Stimulated activated CD4-positive, alpha-beta T cell treated with anti-CD3 and anti-CD28 coated beads, Interleukin-15, amount 100 ng/mL, for 24 hours (primary cell): ENCODE results near the gene MOCS1.
"Not testable (repeated sequence)": the region's sequence is repeated elsewhere in the genome, so short reads cannot be mapped to it uniquely, and the experiment has no call there.

ENCODE experiments used
- DNase-seq: peaks from one replicate; pipeline ENCODE4 v3.0.0-alpha.2; 2020

Gene MOCS1

DNA sequence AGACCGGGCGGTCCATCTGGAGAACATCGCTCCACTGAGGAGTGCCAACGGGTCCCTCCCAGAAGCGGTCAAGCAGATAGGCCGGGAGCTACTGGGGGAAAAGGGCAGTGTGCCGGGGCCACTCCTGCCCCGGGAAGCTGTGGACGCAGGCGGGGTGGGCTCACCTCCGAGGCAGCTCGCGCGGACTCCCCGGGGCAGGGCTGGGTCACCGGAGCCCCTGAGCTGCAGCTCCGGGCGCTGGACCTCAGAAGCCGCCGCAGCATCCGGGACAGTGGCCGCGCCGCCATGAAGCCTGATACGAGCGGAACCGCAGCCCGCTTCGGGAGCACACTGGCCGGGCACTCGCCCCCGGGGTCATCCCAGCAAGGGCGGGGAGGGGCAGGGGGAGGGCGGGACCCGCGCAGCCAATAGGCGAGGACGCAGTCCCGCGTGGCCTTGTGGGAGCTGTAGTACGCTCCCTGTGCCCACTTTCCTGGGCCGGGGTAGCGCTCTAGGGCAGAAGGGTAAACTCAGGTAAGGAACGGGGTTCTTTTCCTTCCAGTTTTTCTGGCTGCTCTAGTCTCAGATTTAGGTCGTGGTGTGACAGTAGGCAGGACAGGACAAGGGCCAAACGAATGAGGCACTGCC lies at the start of gene MOCS1:
TSS of gene MOCS1 (minus strand) at position 332 of the 627 bp plus-strand sequence. CDS start at position 287, 45 bp downstream.
- peak; percentile 73 for DNase-seq

DNA sequence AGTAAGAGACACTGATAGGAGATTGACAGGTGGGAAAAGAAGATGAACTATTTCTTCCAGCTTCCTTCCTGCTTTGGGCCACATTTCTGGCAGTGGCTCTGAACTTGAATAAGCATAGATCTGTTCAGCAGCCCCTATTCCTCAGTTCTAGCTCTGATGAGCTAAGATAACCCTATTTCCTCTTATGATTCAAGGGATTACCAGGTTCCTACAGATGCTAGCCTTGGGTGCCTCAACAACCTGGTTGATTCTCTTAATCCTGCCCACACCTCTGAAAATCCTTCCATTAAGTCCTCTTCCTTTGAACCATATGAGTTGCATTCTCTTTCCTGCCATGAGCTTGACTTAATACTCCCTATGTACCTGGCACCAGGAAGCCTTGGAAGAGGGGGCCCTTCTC lies 49.8 kb upstream of the MOCS1 start:
- no peak for DNase-seq

DNA sequence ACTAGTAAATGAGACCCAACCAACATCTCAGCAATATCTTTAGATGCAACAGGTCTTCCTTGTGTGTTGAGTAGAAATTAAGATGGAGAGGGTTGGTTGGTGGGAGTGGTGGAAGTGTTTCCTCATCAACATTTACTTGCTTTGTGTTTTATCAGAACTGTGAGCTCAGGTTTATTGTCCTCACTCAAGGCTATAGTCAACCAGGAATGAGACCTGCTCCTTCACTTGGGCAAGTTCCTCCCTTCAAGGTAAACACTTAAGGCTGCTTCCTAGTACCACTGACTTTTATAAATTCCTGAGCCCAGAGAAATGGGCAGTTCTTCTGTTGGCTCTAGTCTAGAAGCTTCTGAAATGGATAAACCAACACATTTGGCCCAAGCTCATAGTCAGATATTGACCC lies 48.9 kb upstream of the MOCS1 start:
- no peak for DNase-seq

DNA sequence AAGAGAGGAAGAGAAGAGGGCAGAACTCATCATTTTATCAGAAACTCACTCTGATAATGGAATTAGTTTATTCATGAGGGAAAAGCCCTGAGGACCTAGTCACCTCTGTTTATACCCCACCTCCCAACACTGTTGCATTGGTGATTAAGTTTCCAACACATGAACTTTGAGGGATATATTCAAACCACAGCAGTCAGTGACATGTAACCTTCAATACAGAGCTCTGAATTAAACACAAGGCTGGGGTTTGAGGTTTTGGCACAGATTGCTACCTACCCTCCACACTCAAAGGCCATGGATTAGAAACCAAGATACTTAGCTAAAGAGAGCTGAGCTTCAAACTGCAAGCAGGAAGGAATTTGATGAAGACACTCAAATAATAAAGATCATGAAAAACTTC lies 48.5 kb upstream of the MOCS1 start:
- no peak for DNase-seq

DNA sequence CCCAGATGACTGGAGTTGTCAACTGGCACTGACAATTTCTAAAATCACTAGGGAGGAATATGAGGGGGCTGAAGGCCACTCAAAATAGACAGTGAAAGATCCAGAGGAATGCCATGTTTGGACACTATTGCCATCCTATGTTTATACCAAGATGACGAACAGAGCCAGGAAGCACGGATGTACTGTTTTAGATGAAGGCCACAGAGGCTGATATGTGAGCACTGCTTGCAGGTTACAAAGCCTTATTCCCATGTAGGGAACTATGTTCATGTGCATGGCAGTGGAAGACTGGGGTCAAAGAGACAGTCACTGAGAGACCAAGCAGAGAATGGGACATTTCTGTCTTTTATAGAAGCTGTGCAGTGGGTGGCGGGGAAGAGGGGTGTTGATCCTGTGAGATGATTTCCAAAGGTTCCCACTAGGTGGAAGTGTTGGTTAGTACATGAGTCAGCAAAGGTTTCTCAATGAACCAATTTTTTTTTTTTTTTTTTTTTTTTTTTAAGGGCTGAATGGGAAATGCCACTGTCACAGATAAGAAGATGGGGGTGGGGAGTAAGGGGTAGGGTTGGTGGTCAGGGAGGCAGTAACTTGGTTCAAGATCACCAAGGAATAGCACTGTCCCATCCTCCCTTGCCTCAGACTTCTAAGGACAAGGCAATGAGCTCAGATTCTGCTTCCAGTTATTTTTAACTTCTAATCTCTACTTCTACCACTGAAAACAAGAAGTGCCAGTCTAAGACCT lies 46.7 kb upstream of the MOCS1 start:
- DNase-seq = no peak

DNA sequence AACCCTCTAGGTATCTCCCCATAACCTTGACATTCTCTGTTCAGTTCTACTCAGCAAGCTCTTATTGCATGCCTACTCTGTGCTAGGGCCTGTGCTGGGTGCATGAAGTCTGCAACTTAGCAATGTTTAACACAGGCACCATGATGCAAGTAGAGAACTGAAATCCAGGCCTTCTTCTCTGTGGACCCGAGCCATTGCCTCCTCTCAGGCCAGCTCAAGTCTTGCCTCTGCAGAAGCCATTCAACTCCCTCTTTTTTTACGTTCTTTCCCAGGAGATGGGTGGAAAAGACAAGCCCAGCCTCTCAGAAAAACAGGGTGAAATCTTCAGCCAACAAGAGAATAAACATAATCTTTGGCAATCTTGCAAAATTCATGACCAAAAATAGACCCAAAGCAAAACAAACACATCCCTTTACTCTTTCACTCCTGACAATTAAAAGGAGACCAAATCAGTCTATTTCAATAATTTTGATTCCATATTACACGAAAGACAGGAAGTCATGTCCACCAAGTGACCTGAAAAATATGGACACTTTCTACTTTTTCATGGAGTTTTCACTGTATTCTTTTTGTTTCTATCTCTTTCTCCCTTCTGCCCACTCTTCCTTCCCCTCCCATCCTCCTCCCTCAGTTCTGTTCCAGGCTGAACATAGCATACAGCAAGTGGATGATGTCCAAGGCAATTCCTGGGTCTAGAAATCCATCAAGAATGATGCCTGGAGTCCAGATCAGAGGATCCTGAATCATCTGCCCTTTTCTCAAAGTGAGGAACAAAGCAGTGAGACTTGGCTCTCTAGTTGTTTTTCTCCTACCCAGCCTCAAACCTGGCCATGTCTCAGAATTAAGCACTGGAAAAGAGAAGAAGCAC lies 45.4 kb upstream of the MOCS1 start:
- no peak for DNase-seq

DNA sequence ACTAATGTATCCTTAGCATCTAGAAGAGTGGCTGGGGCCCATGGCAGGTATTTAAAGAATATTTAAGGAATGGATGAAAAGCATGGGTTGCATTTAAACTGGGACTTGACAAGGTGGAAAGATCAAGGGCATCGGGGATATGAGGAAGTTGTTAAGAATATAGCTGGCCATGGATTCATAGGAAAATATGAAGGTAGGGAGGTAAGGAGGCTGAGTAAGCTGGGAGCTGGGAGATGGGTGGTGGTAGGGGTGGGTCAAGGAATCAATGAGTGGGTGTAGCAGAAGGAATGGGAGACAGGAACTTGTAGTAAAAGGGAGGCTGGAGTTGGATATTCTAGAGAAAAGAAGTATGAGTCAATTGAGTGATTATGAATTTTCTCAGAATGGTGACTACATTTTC lies 44.0 kb upstream of the MOCS1 start:
- no peak for DNase-seq

DNA sequence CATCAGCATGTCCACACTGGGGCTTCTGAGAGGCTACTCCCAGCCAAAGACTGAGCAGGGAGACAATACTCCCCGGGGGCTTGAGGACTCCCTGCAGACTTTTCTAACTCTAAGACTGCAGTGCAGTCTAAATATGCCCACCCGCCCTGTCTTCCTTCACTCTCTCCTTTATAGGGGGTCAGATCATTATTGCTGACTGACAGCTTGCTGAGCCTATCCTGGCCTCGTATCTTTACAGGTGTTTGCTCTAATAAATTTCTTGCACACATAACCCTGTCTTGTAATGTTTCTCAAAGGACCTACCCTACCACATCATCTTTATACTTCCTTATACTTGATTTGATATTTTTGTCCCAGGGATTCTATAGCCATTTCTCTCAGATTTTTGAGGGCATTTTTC lies 39.4 kb upstream of the MOCS1 start:
- DNase-seq = no peak

DNA sequence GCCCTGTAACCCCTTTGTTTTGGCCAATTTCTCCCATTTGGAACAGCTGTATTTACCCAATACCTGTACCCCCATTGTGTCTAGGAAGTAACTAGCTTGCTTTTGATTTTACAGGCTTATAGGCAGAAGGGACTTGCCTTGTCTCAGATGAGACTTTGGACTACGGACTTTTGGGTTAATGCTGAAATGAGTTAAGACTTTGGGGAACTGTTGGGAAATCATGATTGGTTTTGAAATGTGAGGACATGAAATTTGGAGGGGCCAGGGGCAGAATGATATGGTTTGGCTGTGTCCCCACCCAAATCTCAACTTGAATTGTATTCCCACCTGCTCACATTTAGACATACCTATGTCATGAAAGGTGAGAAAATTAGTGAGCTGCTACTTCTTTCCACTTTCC lies 38.5 kb upstream of the MOCS1 start:
- DNase-seq = not testable (repeated sequence)

DNA sequence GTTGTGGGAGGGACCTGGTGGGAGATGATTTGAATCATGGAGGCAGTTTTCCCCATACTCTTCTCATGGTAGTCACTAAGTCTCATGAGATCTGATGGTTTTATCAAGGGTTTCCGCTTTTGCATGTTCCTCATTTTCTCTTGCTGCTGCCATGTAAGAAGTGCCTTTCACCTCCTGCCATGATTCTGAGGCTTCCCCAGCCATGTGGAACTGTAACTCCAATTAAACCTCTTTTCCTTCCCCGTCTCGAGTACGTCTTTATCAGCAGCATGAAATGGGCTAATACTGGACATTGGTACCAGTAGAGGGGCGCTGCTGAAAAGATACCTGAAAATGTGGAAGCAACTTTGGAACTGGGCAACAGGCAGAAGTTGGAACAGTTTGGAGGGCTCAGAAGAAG lies 36.9 kb upstream of the MOCS1 start:
- DNase-seq = not testable (repeated sequence)

DNA sequence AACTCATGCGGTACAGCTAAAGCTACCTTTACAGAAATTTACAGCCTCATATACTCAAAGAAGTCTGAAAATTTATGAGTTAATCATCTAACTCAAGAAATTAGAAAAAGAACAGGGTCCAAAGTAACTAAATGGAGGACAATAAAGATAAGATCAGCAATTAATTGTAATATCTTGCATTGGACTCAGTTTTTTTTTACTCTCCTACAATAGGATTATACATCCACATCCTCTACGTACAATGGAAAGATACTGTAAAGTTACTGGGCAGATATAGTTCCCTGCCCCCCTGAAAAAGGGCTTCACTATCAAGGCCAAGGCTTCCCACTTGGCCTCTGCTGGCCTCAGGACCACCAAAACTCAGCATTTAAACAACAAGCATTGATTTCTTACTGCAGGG lies 31.5 kb upstream of the MOCS1 start:
- DNase-seq = no peak

DNA sequence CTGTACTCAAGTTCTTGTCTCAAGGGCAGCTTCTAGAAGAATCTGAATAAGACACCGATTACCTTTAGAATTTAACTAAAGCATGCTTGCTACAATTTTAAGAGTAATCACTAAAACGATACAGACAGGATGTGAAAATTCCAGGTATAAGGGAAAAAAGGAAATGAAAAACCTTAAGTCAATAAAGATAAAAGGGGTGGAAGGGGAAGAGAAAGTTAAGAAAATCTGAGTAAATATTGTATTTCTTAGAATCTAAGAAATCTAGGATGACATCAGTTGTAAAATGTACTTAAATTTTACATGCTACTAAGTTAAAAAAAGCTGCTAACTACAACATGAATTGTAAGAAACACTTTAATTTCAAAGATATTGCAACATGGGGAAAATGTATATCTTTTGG lies 30.3 kb upstream of the MOCS1 start:
- no peak for DNase-seq

DNA sequence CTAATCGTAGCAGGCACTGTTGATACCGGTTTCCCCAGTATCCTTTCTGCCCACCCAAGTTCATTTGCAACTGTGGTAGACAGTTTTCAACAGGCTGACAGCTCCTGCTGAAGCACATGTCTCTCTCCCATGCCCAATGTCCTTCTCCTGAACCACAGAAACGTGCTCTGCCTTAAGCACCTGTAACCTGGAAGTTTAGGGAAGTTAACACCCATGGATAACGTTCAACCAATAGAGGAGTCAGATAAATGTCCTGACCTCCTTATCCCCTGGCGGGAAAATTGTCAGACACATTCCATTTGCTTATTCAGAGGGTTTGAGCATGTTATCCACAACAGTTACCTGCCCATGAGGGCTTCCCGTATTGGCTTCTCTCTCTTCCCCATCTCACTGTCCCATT lies 29.8 kb upstream of the MOCS1 start:
- no peak for DNase-seq

DNA sequence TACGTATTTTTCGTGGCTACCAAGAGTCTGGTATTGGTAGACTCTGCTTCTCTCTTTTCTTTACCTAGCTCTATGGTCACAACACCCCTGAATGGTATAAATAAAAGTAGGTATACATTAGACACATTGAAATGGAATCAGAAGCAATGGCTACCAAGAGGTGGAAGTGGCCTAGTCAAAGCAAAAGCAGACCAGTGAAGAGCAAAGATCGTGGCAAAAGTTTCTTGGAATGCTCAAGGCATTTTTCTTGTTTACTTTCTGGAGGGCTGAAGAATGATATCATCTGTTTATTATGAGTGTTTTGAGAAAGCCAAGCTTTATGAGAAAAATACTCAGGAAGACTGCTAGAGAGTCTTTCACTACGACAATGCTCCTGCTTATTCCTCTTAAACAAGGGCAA lies 28.6 kb upstream of the MOCS1 start:
- DNase-seq = no peak

DNA sequence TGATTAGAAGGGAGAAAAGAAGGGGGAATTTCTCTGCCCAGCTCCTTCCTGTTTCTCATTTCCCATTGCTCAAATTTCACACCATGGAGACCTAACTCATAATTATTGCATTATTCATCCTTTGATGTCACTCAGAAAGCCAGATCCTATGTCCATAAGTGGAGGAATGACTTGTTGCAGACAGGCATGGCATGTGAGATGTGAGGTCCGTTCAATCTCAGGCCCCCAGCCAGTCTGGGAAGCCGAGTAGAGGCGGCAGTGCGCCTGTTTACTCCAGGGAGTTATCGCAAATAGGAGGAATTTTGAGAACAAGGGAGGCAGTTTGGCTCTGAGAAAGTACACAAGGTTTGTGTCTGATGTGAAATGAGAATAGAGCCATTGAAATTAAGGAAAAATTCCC lies 26.9 kb upstream of the MOCS1 start:
- DNase-seq = no peak

DNA sequence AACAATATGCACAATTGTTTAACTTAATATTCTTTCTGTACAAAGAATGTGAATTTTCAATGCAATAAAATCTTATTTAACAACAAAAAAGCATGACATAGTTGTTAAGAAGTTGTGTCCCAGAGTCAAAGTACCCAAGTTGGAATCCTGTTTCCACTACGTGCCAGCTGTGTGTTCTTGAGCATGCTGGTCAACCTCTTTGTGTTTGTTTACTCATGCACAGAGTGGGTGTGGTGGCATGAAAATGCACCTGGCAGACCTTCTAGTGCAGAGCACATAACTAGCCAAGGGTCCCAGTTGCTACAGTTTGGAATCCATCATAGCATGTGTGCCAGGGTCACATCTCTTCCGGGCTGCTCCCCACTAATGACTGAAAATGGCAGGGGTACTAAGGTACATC lies 24.7 kb upstream of the MOCS1 start:
- no peak for DNase-seq

DNA sequence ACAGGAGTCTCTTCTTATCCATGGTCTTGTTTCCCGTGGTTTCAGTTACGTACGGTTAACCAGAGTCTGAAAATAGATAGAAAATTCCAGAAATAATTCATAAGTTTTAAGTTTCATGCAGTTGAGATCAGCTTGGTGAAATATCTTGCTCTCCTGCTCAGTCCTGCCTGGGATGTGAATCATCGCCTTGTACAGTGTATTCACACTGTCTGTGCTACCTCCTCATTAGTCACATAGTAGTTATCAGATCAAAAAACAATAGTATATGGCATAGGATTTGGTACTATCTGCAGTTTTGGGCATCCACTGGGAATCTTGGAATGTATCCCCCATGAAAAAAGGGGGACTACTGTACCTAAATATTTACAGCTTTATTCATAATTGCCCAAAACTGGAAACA lies 22.7 kb upstream of the MOCS1 start:
- no peak for DNase-seq

DNA sequence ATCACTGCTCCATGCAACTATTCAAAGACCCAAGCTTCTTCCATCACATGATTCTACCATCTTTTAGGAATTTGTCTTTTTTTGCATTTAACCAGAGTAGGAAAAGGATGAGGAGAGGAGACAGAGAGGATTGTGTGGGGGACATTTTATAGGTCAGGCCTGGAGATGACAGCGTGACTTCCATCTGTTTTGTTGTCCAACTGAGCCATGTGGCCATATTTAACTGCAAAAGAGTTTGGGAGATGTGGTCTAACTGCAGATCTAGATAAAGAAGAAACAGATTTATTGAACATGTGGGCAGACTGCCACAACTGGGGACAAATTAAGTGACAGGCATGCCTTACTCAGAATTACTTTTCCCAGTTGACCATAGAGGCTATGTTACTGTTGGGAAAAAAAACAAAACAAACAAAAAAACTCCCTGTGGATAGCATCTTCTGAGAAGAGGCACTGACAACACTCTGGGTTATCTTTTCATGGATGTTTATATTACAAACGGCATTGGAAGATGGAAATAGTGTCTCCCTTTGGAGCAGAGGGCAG lies 18.9 kb upstream of the MOCS1 start:
- no peak for DNase-seq

DNA sequence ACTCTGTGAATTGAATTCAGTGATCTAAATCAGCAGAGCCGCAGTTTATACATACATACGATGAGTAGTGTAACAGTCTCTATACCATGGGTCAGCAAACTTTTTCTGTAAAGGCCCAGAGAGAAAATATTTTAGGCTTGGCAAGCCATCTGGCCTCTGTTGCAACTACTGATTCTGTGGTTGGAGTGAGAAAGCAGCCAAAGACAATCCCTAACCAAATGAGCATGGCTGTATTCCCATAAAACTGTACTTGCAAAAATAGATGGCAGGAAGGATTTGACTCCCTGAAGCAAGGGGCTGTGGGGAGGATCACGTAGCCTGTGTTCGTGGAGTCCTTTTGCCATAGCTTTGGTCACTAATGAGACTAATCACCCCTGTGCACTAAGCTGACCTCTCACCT lies 17.9 kb upstream of the MOCS1 start:
- DNase-seq = no peak

DNA sequence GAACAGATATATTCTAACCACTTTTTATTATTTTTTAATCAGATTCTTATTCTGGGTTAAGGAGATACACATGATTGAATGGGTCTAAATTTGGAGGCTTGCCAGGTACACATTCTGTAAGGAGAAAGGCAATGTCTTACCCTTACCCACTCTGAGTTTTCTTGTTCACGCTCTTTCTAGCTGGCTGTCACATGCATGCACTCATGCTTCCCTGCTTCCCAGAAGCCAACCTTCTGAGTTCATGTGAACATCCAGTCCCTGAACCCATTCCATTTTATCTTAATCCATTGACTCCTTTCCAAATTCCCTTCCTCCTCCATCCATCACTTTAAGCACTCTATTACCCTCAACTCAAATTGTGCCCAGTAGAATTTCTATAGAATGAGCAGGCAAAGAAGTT lies 17.5 kb upstream of the MOCS1 start:
- DNase-seq = no peak

DNA sequence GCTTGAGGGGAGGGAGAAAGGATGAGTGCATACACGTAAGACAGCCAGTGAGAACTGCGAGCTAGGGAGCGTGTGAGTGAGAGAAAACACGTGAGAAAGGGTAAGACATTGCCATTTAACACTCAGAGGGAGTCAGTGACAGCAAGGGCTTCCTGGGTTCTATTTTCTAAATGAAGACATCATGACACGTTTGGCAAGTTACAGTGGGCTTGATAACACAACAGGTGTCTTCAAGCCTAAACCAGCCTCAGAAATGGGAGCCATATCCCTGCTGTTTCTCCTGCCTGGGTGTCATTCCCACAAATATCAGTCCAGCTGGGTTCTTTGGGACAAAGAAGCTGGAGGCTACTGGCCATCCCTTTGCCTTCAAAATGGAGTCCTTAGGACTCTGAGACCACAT lies 16.9 kb upstream of the MOCS1 start:
- DNase-seq = no peak

DNA sequence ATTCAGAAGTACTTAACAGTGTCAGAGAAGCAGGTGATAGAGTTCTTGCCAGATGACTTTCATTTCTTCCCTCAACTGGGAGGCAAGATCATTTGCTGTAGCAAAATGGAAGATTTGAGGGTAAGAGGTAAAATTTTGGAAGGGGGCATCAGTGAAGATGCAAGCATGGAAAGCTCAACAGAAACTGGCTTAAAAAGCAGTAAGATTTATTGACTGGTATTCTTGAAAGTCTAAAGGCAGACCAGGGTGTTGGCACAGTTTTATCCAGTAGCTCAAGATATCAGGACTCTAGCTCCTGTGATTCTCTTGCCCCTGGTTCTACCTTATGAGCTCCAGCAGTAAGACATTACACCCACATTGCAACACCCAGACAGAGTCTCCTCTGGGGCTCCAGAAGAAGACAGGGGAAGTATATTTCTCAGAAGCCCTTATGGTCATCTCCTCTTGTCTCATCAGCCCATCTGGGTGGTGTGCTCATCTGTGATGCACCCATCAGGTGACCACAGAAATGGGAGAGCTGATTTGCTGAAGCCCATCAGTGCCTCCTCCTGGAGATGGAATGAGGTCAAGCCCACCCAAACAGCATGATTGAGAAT lies 16.0 kb upstream of the MOCS1 start:
- no peak for DNase-seq

DNA sequence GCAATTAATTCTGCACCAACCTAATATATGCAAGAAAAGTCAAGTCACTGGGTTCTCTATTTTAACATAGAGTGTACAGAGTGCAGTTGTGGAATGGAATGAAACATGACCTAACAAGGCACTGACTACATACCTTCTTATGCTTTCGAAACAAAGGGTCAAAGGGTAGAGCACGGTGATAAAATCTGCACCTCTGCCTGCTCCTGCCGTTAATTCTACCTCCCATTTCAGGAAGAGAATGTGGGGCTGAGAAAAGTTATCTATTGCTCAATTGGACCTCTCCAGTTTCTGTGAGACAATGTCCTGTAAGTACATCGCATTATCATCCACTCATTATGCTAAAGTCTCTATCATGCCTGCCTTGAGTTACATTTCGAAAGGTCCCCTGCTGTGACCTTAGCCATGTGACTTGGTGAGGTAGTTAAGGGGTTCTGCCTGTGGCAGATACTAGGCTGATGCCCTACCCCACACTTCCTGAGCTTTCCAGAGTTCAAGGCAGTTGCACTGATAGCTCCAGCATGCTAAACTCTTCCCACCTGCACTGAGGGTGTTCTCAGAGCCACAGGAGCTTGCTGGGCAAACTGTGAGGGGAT lies 14.0 kb upstream of the MOCS1 start:
- DNase-seq = no peak
